NCI-H526 treated with DMSO at 0.1 percent for 48 hours (cell line): Measurements from ENCODE around the gene RPL3.

Experiments used
- DNase-seq: peaks from one replicate; lab custom pipeline; 2025; lab: John Stamatoyannopoulos, UW

The RPL3 gene

DNA sequence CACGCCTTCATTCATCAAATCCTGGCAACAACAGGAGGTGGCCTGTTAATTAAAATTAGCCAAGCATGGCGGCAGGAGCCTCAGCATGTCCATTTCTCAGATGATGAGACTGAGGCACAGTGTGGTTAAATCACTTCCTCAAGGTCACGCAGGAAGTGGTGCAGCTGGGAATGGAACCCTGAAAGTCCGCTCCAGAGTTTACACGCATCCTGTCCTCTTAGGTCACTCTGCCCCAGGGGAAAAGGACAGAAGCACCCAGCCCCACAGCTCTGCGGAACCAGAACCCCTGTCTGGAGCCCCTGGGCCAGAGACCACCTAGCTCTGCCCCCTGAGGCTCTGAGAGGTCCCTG is 19.6 kb downstream of the RPL3 start:
- no peak for DNase-seq

DNA sequence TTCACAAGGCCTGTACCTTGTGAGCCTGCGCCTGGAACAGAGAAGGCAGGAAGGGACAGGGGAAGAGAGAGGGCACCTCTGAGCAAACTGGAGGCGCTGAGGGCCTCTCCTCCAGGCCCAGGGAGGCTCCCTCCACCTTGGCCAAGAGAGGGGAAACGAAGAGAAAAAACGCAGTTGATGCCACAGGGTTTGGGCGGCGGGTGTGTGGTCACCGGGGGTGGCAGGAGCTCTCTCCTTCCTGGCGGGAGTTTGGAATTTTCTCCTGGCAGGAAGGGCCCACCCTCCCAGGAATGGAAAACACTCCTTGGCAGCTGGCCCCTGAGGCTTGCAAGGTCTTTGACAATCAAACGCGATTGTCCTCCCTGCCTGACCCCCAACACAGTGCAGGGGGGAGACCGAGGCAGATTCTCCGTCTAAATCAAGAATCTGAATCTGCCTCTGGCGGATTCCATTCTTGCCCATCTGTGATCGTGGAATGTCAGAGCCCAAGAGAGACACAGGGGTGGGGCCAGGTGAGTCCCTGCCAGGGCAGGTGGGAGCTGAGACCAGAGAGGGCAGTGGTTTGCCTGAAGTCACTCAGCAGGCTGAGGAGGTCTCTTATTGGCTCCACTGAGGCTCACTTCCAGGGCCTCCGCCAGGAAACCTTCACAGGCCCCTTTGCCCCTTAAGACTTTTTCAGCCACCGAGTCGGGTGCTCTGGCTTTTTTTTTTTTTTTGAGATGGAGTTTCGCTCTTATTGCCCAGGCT is 21.0 kb downstream of the RPL3 start:
- no peak for DNase-seq

DNA sequence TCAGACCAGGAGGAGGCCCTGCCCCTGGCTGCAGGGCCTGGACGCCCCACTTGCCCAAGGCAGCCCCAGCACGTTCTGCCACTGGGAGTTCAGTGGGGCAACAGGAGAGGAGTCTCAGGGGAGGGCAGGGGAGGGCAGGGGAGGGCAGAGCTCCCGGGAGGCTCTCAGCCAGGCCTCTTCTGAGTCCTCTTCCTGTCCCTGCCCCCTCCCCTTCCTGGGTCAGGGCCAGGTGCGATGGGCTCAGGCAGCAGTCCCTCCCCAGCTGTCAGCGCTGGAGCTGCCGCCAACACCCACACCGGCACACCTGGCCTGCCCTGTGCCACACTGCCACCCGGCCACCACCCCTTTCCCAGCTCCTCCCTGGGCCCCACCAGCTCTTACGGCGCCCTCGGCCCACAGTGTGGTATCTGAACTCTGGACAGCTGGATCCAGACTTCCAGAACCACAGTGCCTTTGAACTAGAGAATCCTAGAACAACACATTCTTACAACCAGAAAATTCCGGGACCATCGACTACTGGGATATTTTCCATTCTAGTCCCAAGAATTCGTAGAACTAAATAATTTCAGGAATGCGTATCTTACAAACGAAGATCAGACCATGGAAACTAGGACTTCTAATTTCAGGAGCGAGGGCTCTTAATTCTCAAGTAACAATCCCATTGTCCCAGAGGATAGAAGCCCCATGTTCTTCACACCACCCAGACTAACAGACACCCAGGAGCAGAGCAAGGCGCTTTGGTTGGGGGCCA is 21.8 kb downstream of the RPL3 start:
- no peak for DNase-seq

DNA sequence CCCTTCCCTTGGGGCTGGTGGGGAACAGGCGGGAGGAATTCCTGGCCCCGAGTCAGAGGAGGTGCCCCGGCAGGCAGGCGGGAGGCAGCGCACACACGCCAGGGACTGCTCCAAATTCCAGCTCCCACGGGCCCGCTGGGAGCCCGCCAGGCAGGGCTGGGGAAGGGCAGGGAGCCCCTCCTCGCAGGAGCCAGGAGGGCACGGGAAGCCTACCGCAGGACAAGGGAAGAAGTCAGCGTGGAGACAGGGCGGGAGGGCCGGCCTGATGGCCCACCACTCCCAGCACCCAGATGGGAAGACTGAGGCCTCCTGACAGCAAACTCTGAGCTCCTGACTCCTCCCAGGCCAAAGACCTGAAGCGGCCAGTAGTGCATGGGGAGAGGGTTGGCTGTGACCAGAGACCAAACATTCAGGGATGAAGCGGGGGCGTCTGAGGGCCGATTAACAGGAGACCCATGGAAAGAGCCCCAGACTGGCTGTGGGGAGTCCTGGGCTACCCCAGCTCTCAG is 22.4 kb downstream of the RPL3 start:
- no peak for DNase-seq

DNA sequence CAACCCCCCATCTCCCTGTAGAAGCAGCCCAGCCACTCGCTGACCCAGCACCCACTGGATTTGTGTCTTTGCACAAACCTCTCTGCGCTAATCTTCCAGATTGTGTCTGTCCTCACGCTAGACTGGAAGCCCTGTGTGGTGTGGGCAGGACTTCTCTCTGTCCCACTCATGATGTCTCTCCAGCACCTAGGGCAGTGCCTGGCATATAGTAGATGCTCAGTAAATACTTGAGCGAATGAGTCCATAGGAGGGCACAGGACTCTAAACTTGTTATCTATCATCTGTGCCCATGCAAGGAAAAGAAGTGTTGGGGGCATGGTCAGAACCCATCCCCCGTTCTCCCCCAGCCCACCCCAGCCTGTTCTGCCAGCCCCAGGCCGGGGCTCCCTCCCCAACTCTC is 22.9 kb downstream of the RPL3 start:
- DNase-seq, result no peak

DNA sequence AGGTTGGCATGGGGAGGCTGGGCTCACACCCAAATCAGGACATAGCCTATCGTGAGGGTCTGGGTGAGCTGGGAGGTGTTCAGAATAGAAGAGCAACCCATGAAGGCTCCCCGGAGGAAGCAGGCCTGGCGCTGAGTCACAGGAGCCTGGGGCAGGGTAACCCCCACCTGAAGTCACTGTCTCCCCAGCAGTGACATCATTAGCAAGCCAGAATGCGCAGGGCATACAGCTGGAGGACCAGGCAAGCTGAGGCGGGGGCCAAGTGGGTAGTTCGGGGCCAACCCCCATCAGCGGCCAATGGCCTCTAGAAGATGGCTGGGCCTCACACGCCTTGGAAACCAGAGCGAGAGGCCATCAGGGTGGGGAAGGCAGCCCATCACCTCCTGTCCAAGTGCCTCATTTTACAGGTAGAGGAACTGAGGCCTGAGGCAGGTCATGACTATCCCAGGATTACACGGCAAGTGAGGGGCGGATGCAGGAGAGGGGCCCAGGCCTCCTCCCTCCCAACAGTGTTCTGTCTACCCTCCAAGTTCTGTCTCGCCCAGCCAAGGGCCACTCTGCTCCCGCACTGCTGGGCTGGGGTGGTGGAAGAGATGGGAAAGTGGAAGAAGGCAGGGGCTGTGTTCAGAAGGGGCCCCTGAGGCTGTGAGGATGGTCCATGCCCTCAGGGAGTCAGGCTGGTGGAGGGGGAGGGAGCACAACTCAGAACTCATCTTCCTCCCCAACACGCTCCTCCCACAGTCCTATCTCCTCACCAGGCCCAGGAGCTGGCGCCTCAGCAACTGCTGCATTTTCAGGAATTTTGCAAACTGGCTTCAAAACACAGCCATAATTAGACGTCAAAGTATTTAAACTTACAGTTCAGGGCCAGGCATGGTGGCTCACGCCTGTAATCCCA is 24.6 kb downstream of the RPL3 start:
- no peak for DNase-seq

DNA sequence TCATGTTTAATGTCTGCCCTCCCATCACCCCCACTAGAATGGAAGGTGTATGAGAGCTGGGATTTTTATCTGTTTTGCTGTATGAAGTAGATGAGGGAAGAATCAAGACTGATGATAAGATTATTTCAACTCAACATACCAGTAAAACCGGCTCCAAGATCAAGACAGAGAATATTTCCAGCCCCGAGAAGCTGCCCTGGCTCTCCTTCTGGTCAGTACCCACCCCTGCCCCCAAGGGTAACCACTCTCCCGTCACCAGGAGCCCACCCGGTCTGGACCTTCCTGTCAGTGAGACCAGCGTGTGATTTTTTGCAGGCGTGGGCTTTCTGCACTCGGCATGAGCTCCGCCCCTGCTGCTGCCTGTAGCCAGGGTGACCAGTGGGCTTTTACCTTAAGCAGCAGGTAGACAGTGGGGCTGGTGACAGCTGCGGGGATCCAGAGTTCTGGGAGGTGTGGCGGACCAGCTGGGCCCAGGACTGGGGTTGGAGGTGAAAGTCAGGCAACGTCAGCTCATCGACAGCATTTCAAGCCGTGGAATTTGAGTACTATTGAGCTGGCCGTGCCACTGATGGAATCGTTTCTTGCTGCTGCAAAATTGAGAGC is 25.6 kb downstream of the RPL3 start:
- DNase-seq, result no peak

DNA sequence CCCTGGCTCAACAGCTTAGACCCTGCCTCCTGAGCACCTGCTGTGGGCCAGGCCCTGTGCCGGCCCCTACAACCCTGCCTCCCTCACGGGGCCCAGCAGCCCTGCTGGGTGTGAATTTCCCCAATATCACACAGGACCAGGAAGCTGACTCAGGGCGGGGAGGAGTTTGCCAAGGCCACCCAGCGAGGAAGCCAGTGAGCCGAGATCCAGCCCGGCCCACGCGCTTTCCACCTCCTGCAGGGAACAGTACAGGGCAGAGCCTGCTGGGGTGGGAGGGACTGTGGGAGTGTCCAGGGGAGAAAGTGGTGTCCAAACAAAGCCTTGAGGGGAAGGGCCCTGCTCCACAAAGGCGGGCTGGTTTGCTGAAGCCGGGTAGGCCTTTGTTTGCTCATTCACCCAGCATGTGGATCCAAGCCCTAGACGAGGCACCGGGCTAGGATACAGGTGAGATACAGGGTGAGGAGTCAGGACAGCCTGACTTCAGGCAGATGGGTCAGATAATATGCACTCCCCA is 26.8 kb downstream of the RPL3 start:
- DNase-seq, result no peak

DNA sequence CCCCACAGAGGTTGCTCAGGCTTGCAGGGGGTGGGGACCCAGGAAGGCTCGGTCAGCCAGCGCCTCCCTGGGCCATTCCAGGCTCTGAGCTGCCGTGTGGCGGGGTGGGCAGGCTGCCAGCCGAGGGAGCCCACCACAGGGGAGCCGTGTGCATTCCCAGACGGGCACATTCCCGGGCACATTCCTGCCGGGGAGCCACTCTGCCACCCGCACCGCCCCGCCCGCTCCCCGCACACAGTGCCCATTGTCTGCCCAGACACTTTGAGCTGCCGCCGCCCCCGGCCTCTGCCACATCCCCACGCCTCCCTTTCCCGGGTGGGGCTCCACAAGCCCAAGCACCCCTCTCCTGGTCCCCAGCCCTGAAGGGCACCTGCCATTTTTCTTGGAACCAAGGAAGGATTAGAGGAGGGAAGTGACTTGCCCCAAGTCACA is 27.4 kb downstream of the RPL3 start:
- no peak for DNase-seq

DNA sequence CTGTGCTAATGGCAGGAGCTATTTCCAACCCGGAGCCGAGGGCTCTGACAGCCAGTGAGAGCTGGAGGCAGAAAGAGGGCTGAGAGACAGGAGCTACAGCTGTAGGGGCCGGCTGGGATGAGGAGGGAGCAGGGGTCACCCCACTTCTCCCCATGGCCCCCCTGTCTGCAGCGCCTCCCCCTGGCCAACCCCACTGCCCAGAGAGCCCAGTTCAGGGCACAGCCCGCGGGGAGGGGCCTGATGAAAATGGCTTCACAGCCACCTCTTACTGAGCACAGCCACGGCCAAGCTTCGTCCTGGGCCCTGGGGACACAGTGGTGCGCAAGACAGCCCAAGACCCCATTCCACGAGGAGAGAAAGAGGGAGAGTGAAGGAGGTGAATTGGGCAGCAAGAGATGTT is 27.9 kb downstream of the RPL3 start:
- DNase-seq, result no peak

DNA sequence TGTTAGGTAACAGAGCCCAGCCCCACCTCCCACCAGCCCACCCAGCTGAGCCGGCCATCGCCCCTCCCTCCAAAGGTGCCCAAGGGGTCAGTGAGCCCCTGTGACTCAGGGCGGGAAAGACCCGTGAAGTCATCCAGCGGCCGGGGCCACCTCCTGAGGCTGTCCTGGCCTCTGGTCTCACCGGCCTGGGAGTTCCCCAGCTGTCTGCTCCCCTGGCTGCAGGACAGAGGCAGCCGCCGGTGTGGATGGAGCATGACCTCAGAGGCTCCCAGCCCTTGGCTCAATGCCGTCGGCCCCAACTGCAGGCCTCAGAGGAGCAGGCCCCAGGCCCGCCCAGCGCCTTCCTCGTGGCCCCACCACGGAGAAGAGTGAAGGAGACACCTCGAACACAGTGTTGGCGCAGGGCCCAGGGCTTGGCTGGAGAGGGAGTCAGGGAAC is 28.7 kb downstream of the RPL3 start:
- DNase-seq, result no peak

DNA sequence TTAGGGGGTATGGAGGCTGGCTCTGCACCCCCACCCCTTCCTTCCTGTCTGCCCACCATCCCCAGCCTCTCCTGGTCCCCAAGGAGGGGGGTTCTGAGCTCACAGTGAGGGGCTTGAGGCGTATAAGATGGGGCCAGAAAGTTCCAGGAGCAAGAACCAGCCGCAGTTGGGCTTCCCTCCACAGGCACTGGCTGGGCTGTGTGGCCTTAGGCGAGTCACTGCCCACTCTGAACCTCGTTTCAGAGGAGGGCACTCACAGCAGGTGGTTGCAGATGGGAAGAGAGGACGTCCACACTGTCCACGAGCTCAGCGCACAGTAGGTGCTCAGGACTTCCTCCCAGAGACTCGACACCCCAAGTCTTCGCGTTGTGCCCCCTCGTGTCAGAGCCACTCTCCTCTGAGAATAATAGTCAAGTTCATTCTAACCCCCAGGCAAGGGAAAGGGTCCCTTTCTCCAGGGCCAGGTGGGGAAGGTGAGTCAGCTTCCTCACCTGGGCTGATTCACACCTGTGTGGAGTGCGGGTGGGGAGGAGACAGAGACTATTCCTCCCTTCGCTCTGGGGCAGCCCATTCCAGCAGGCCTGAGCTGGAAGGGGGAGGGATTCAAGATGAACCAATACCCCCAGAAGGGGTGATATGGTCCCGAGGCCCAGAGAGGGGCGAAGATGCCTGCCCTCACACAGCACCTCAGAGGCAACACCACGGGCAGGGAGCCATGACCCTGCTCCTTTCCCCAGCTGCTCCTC is 29.3 kb downstream of the RPL3 start:
- DNase-seq, result no peak

DNA sequence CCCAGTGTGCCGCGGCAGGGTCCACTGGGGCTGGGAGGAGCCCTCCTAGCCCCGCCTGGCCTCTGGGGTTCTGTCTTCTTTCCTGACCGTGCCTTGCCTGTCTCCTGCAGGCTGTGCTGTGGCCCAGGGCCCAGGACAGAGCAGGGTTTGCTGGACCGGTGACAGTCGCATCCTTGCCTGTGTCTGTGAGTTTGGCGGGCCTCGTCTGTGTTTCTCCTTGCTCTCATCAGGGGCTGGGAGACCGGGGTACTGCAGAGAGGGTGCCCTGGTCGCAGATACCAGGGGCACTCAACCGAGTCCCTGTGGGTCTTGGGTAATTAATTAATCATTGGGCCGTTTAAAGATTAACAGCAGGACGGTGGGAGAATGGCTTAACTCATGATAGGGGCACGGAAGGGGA is 29.9 kb downstream of the RPL3 start:
- no peak for DNase-seq

DNA sequence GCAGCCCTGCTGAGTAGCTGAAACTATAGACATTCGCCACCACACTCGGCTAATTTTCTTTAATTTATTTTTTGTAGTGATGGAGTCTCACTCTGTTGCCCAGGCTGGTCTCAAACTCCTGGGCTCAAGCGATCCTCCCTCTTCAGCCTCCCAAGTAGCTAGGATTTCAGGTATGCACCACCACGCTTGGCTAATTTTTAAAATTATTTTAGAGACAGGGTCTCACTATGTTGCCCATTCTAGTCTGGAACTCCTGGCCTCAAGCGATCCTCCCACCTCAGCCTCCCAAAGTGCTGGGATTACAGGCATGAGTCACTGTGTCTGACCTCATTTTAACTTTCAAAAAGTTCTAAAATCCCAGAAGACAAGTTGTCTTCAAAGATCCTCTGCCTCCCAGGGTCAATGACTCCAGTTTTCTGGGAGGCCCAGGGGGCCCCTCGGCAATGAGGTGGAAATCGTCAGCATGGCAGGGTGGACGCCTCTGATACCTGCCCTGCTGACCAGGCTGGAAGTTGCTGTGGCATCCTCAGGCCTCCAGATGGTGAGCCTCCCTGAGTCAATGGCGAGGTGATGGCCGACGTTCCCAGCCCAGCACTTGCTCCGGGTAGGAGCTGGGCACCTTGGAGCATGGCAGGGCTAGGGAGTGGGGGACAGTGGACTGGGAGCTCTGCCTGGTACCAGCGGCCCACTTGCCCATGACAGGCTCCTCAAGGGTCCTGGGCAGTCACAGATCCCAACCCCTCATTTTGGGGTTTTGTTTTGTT is 31.1 kb downstream of the RPL3 start:
- no peak for DNase-seq

DNA sequence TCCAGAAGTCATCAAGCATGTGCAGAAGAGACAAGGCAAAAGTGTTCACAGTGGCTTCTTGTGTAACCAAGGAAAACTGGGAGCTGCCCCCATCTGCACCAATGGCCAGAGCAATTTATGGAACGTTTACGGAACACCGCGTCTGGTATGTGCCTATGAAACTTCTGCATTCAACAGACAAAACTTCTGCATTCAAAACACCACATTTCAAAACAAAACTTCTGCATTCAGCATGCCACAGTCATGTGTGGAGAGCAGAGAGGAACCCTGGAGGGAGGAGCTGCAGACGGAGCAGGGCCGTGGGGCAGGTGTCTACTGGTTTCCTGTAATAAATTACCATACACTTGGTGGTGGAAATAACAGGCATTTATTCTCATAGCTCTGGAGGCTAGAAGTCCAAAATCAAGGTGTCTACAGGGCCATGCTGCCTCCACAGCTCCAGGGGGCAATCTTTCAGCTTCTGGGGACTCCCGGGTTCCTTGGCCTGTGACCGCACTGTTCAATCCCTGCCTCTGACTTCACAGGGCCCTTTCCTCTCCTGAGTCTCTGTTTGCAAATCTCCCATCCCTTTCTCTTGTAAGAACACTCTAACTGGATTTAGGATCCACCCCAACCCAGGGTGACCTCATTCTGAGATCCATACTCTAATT is 32.2 kb downstream of the RPL3 start:
- no peak for DNase-seq

DNA sequence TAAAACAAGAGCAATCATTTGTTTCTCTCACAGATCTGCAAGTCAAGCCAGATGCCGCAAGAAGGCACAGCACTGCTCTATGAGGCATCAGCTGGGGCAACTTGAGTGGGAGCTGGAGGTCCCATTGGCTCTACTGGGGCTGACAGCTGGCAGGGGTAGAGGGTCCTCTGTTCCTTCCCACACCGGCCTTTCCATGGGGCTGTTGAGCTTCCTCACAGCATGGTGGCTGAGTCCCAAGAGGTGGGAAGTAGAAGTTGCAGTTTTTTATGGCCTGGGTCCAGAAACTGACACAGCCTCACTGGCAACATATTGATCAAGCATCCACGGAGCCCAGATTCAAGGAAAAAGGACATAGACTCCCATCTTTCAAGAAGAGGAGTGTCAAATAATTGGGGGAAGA is 34.4 kb downstream of the RPL3 start:
- DNase-seq, result no peak

DNA sequence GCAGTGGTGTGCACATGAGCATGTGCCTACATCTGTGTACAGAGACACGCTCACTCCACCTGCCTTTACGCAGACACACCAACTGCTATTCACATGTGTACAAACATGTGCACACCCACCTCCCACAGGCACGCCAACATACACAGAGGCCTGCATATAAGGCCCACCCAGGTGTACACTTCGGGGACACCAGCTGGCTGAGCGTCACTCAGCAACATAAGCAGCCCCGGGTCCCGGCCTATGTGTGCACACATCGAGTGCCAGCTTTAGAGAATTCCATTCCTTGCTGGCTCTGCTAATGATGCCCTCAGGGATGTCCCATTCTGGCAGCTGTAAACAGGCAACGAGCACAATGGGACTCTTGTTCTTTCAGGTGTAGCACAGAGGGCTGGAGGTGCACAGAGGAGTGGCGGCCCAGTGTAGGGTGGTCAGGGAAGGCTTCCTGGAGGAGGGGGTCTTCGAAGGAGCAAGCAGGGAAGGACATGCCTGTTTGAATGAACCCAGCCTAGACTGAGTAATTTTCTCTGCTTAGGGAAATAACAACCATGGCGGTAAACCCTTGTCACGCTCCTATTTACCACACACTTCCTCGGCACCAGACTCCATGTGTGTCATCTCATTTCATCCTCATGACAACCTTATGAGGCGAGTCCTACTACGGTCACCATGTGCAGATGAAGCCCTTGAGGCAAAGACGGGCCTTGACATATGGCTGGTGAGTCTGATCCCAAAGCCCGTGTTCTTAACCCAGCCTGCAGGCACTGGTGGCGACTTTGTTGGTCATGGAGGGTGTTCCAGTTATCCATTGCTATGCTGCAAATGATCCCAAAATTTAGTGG is 35.1 kb downstream of the RPL3 start:
- DNase-seq, result peak; percentile 30

DNA sequence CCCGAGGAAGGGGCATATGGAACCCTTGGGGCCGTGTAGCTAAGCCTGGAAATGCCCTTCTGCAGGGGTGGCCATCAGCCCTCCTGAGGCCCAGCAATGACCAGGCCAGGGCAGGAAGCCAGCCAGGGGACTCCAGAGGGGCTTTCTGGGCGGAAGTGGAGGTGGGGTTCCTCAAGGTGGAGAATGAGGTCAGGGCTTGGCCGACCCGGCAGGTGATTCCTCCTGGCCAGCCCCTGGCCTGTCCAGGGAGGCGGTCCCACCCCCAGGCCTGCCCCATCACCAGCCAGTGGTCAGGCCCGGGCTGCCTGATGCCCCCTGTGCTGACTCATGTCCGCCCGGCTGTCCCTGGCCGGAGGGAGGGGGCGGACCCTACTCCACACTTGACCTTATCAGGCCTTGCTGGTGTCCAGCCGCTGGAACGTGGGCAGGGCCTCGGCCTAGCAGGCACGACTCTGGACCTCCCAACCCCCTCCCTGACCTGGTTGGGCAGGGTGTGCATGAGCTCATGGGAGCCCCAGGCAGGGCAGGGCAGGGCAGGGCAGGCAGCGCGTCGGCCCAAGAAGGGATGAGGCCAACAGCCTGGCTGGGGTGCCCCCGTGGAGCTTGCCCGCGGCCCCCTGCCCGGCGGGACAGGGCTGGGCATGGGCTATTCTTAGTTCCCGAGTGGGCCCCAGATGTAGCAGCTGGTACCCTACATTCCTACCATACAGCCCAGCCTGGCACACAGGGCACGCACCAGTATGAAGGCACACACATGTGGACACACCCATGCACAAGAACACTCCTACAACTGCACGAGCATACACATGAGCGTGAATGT is 35.9 kb downstream of the RPL3 start:
- DNase-seq, result no peak
